ENCODE data around the gene PGD.
"Not testable (repeated sequence)": the region's sequence is repeated elsewhere in the genome, so short reads cannot be mapped to it uniquely, and the experiment has no call there.

The PGD gene

DNA sequence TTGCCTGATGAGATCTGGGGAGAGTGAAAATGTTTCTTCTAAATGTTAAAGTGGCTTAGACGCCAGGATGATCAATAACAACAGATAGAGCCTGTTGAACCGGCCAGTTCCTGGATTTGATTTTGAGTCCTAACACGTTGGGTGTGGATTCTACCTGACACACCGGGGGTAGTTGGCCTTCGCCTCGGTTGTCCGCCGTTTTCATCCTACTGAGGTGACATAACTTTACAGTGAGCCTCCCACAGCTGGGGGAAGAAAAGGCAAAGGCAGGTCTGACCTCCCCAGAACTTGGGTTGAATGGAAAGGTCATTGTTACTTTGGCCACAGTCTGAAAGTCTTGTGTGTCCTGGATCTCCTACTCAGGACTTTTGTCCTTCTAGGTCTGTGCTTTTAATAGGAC is 1.1 kb downstream of the PGD start:
- DNase-seq: no peak

DNA sequence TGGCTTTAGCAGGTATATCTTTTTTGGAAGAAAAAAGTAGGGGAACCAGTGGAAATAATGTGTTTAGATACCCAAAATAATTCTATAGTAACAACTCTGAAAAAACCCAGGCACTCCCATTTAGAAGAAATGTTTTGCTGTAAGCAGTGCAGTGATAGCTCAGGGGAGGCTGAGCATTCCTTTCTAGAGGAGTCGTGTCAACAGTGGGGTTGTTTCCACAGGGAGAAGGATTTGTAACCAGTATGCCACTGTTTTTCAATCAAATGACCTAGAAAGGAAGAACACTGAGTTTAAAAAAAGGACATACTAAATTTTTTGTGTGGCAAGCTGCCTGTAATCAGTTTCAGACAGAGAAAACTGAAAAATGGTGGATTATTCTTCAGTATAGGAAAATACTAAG is 2.4 kb downstream of the PGD start:
- DNase-seq: no peak

DNA sequence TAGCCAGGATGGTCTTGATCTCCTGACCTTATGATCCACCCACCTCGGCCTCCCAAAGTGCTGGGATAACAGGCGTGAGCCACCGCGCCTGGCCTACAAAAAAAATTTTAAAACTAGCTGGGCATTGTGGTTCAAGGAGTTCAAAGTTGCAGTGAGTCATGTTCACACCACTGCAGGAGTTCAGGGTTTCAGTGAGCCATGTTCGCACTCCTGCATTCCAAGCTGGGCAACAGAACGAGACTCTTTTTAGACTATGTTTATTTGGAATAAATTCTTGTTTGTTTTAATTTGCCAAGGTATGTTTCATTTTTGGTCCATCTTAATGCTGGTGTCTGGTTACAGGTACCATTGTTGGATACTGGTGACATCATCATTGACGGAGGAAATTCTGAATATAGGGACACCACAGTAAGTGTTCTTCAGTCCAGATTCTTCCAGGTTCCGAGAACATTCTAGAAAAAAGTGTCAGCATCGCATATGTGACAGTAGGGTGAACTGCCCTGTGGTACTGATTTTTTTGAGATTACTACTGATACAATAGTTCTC is 3.9 kb downstream of the PGD start:
- DNase-seq: no peak

DNA sequence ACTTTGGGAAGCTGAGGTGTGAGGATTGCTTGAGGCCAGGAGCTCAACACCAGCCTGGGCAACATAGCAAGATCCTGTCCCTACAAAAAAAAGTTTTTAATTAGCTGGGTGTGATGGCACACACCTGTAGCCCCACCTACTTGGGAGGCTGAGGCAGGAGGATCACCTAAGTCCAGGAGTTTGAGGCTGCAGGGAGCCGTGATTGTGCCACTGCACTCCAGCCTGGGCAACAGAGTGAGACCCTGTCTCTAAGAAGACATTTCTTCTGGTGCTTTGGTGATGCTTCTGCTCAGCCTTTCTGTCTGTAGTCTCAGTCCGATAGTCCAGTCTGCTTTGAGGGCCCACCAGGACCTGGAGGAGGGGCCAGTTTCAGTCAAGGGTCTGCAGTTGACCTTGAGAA is 8.3 kb downstream of the PGD start:
- no peak for DNase-seq

DNA sequence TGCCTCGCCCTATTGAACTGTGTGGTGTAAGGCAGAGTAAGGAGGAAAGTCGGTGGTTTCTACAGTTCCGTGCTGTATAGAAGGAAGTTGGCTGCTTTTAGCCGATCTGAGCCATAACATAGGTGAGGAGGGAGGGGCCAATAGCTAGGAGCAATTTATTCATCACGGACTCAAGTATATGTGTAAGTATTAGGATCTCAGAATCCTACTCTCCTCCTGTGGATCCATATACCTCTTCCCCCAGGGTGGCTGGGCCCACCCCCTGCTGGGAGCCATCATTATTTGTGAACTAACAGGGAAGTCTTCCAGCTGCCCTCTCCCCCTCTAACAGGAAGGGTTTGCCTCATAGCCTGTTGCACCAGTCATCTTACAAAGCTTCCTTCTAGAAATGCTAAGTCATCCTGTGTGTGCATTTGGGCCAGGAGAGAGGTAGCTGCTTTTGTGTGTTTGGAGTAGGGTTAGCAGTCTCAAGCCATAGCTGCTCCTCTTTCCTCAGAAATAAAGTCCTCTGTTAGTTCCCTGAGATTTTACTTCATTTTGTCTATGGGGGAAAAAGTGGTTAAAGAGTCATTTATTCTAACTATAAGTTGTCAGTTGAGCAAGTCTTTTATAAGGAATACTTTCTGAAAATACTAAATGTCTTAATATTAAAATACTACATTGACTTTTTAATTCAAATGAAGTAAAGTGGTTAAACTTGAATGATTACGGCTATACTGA is 16.5 kb downstream of the PGD start:
- peak; percentile 11 for DNase-seq

DNA sequence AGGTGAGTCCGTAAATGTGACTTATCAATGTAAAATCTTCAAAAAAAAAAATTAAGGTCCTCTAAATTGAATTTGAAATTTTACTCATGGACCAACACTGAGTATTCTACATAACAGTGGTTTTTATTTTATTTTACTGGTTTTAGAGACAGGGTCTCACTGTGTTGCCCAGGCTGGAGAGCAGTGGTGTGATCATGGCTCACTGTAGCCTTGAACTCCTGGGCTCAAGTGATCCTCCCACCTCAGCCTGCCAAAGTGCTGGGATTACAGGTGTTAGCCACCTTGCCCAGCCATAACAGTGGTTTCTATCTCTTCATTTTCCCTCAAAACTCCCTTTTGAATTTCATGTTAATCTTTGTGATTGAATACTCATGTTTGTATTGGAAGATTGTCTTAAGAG is 17.1 kb downstream of the PGD start:
- DNase-seq: not testable (repeated sequence)

DNA sequence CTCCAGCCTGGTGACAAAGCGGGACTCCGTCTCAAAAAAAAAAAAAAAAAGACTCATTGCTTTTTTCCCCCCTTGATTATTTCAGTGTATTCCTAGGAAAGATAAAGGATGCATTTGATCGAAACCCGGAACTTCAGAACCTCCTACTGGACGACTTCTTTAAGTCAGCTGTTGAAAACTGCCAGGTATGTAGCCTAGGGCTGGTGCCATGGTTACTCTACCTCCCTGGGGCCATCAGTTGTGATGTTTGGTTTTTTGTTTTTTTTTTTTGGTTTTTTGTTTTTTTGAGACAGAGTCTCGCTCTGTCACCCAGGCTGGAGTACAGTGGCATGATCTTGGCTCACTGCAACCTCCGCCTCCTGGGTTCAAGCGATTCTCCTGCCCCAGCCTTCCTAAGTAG is 19.9 kb downstream of the PGD start:
- DNase-seq: not testable (repeated sequence)

DNA sequence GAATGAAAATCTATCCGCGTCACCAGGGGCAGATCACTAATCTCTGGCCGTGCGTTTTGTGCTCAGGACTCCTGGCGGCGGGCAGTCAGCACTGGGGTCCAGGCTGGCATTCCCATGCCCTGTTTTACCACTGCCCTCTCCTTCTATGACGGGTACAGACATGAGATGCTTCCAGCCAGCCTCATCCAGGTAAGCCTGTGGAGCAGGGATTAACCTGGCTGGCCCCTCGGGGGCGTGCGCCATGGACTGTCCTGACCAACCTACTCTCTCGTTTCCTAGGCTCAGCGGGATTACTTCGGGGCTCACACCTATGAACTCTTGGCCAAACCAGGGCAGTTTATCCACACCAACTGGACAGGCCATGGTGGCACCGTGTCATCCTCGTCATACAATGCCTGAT is 20.5 kb downstream of the PGD start:
- no peak for DNase-seq

DNA sequence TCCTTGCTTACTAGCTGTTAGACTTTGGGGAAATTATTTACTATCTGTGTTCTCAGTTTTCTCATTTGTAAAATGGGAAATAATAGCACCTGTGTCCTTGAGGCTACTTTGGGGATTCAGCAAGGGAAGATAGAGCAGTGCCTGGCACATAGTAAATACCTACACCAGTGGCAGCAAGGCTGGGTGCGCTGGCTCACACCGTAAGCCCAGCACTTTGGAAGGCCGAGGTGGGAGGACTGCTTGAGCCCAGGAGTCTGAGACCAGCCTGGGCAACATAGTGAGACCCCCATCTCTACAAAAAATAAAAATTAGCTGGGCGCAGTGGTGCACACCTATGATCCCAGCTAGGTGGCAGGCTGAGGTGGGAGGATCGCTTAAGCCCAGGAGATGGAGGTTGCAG is 22.8 kb downstream of the PGD start:
- DNase-seq: no peak

DNA sequence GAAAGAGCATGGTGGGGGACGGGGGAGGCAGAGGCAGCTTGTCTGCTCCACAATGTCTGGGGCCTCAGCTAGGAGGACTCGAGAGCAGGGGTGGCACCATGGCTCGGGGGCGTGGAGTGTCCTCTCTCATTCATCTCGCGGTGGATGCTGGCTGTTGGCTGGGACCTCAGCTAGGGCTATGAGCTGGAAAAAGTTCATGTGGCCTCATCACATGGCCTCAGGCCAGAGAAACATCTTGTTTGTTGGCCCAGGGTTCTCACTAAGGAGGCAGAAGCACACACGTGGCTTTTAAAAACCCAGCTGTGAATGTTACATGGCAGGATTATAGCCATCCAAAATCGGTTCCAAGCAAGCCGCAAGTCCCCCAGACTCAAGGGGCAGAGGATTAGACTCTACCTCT is 25.2 kb downstream of the PGD start:
- no peak for DNase-seq

DNA sequence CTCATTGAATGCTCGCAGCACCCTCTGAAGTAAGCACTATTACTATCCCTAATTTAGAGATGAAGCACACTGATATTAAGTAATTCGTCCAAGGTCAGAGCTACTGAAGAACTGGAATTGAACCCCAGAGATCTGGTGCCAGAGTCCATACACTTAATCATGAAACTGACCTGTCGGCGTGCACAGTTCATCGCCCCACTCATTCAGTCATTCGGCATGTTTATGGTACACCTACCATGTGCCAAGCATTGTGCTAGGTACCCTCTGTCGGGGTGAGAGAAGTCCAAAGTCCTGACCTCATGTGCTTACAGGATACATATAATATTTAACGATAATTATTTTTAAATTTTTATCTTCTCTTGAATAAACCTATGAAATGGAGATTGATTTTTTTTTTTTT is 25.8 kb downstream of the PGD start:
- DNase-seq: no peak

DNA sequence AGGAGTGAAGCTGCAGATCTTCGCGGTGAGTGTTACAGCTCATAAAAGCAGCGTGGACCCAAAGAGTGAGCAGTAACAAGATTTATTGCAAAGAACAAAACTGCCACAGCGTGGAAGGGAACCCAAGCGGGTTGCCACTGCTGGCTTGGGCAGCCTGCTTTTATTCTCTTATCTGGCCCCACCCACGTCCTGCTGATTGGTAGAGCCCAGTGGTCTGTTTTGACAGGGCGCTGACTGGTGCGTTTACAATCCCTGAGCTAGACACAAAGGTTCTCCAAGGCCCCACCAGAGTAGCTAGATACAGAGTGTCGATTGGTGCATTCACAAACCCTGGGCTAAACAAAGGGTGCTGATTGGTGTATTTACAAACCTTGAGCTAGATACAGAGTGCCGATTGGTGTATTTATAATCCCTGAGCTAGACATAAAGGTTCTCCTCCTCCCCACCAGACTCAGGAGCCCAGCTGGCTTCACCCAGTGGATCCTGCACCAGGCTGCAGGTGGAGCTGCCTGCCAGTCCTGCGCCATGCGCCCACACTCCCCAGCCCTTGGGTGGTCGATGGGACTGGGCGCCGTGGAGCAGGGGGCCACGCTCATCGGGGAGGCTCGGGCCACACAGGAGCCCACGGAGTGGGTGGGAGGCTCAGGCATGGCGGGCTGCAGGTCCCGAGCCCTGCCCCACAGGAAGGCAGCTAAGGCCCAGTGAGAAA is 27.1 kb downstream of the PGD start:
- DNase-seq: not testable (repeated sequence)

DNA sequence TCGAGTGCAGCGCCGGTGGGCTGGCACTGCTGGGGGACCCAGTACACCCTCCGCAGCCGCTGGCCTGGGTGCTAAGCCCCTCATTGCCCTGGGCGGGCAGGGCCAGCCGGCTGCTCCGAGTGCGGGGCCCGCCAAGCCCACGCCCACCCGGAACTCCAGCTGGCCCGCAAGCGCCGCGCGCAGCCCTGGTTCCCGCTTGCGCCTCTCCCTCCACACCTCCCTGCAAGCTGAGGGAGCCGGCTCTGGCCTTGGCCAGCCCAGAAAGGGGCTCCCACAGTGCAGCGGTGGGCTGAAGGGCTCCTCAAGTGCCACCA is 27.6 kb downstream of the PGD start:
- DNase-seq: not testable (repeated sequence)

DNA sequence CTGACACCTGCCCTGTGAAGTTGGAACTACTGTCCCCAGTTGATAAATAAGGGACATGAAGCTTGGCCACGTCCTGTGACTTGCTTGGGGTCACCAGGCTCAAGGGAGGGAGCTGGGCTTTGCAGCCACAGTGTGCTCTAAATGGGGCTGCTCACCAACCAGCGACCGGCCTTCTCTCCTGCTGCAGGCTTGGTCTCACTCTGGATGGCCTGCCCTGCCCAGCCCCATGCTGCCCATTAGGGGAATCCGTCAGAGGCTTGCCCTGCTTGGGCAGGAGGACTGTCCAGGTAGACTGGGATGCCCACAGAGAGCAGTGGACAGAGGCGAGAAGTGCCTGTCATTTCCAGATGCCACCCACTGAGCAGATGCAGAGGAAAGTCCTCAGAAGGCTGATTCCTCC is 30.1 kb downstream of the PGD start:
- DNase-seq: no peak

DNA sequence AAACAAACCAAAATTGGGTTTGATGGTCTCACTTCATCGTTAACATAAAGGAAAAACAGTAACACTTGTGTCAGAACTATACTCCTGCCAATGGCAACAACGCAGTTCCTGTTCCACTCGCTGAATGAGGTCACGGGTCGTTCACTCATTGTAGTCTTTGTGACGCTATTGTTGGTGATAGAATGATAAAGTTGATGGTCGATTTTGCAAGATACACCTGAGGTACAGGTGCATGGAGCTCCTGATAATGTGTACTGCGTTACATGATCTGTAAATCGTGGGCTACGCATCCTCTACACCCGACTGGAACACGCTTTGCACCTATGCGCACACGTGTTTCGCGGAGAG is 31.0 kb downstream of the PGD start:
- DNase-seq: no peak

DNA sequence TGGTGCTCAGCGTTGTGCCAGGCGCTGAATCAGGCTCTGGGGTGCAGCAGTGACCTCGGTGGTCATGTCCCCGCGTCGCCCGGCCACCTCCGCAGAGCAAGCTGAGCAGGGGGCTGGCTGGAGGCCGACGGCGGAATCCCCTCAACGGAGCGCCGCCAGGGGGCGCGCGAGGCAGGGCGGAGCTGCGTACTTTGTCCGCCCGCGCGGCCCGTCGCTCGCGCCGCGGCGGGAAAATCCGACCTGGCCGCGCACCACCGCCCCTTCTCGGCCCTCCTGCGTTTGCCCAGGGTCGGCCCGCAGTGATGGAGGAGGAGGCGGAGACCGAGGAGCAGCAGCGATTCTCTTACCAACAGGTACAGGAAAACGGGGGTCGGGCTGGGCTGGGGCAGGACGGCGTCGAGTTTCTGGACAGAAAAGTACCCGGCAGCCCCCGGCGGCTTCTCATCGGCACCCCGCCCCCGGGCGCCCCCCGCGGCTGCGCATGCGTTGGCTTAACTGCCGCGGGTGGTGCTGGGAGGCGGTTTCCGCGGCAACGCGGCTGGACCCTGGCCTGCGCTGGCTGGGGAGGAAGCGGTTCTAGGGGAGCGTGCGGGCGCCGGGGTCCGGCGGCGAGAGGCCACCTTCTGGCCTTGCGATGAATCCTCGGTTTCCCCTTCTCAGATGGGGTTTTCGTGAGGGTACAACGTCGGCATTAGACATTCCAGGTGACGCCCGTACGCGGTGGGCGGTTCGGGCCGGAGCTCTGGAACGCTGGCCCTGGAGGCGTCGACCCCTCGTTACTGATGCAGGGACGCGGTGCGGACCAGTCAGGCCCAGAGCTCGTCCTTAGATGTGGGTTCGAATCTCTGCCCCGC is 31.6 kb downstream of the PGD start, which contains the start of gene CENPS:
Gene CENPS, plus strand, starts transcription at position 218 of the 854 bp plus-strand sequence. Its CDS starts 85 bp downstream, at position 303.
- DNase-seq: peak; percentile 89

DNA sequence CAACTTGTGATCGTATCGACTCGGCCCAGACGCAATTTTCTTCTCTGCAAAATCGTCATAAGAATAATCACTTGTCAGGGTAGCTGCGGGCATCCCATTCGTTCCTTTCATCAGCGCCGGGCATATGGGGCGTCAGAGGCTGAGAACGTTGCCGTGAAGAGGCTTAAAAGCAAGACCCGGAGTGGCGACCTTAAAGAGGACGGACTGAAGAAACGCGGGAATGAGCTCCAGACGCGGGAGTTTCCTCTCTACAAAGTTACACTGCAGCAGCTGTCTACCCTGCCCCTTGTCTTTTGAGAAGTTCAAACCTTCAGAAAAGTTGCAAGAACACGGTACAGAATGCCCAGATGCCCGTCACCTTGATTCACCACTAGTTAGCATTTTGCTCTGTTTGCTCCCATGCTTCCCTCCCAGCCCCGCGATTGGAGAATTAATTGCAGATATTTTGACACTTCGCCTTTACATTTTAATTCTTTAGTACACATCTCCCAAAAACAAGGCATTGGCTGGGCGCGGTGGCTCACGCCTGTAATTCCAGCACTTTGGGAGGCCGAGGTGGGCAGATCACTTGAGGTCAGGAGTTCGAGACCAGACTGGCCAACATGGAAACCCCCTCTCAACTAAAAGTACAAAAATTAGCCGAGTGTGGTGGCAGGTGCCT is 32.3 kb downstream of the PGD start:
- DNase-seq: no peak

DNA sequence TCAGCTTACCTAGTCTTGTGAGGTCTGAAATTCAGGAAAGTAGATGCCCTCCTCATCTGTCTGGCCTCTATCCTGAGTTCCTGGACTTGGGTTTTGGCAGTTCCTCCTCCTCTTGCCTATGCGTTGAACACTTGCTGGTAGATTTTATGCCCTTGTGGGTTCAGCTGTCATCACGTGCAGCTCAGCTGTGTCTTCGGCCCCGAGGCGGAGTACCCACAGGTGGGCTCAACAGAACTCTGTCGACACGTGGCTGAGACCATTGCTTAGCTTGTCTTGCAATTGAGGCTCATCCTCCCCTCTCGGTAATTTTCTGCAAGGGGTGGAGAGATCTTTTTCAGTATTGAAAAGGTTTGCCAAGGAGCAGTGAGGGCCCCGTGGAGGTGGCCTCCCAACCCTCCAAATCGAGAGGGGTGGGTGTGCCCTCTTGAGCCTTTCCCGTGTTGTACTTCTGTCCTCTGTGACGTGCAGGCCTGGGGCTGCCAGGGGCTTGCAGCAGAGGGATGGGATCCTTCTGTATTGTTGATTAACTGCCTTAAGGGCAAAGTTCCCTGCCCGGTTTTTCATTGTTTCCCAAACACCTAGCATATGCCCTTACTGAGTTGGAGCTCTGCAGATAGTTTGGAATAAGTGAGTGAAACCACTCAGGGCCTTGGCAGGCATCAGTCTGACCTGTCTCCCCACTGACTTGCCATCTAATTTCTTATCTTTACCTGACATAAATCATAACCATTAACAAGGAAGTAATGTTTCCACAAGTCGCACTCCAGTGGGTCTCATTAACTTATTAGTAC is 34.2 kb downstream of the PGD start:
- DNase-seq: no peak

DNA sequence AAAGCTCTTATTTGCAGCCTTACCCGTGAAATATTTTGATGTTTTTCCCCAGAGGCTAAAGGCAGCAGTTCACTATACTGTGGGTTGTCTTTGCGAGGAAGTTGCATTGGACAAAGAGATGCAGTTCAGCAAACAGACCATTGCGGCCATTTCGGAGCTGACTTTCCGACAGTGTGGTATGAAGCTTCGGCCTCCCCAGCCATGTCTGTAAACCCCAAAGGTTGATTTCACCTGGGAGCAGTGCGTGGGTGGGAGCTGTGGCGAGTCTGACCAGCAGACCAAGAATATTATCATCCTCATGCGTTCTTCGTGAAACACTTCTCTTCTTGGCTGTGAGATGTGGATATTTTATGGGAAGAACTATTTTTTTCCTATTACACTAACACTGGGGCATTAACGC is 34.9 kb downstream of the PGD start:
- no peak for DNase-seq

DNA sequence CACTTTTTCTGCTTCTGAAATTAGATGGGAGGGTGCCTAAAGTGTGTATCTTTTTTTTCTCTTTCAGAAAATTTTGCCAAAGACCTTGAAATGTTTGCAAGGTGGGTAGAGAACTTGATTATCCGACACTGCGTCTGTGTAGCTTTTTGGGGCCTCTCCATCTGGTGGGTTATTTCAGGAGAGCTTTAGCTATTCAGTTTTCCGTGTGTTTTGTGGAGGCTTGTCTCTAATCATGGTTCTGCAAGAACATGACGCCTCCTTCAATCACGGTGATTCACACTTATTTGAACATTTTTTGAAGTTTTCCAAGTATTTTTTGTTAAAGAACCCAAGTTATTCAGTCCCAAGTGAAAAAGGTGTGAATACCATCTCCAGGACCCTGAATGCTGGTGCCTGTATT is 35.7 kb downstream of the PGD start:
- DNase-seq: no peak

DNA sequence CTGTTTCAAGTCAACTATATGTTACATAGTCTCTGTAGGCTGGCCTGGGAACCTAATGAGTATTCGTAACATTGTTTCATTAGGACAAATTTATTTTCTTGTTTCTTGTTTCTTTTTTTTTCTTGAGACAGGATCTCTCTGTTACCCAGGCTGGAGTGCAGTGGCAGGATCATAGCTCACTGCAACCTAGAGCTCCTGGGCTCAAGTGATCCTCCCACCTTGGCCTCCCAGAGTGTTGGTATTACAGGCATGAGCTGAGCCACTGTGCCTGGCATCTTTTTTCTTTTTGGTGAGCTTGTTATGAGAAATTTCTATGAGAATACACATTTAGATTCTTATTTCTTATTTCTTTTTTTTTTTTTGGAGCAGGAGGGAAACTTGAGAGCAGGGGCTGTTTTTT is 38.2 kb downstream of the PGD start:
- DNase-seq: no peak

DNA sequence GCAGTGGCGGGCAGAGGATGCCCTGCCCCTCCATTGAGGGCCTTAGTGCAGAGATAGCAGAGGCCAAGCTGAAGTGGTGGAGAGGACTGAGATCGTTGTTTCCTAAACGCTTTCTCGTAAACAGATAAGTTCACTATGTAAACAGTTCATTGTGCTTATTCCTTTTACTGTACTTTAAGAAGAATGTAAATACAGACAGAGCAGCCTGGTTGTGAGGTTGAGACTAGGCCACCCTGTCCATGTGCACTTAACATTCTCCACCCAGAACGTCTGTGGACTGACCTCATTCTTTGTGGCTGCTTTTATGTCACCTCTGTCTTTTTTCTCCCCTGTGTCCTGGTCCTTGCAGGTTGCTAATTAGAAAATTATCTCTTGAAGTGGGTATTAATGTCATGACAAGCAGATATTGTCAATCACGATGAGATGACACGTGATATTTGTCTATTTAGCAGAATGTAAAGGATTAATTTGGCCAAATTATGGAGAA is 39.9 kb downstream of the PGD start:
- no peak for DNase-seq
